Astrocyte (in vitro differentiated cells and primary cell): ENCODE data around the gene TIMM21.

Experiments used
- EZH2 ChIP-seq: IDR thresholded peaks from 2 replicates; pipeline ENCODE4 v1.6.1; 2012; ENCODE audit warnings: mild to moderate bottlenecking, low read length, inconsistent platforms; ENCODE audit not compliant: insufficient read depth
- TF ChIP-seq, protein P1 (sequence below): IDR thresholded peaks from 2 replicates; pipeline ENCODE4 v1.5.1; 2011; ENCODE audit warnings: low read depth, mild to moderate bottlenecking, inconsistent platforms, low read length, moderate library complexity; ENCODE audit not compliant: insufficient read depth

DNA sequence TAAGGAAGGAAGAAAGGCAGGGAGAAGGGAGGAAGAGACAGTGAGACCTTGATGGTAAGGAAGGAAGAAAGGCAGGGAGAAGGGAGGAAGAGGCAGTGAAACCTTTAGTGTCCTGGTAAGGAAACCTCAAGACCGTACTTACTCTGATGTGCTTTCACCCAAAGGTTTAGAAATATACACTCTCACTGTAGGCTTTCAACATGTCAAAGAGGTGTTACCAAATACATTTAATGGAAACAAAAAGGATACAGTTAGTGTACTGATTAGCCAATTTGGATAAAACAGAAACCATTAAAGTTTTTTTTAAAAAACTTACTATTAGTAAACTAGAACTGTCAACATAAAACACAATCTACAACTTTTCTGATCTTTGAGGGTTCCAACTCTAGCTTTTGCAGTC lies 7.7 kb upstream of the TIMM21 start:
- TF ChIP-seq, protein P1, sequence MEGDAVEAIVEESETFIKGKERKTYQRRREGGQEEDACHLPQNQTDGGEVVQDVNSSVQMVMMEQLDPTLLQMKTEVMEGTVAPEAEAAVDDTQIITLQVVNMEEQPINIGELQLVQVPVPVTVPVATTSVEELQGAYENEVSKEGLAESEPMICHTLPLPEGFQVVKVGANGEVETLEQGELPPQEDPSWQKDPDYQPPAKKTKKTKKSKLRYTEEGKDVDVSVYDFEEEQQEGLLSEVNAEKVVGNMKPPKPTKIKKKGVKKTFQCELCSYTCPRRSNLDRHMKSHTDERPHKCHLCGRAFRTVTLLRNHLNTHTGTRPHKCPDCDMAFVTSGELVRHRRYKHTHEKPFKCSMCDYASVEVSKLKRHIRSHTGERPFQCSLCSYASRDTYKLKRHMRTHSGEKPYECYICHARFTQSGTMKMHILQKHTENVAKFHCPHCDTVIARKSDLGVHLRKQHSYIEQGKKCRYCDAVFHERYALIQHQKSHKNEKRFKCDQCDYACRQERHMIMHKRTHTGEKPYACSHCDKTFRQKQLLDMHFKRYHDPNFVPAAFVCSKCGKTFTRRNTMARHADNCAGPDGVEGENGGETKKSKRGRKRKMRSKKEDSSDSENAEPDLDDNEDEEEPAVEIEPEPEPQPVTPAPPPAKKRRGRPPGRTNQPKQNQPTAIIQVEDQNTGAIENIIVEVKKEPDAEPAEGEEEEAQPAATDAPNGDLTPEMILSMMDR: no peak
- no peak for TF ChIP-seq EZH2
